HFFc6 (cell line): ENCODE measurements around the gene ADGRD2. TPM values are rescaled to one million over a fixed set of nuclear protein-coding genes. Genes with fewer than 3 reads are reported as not detected.

ENCODE experiments used
- DNase-seq: peaks from one replicate; pipeline ENCODE4 v3.0.0-alpha.2; 2018
- H3K27ac Mint-ChIP-seq: 2 replicates; pipeline ENCODE4 v1.8.0; 2020; ENCODE audit warnings: mild to moderate bottlenecking, mixed read lengths
- H3K27me3 Mint-ChIP-seq: 2 replicates; pipeline ENCODE4 v1.8.0; 2021; ENCODE audit warnings: mild to moderate bottlenecking, moderate library complexity, mixed read lengths; ENCODE audit not compliant: insufficient read depth
- H3K36me3 Mint-ChIP-seq: 2 replicates; pipeline ENCODE4 v1.8.0; 2021; ENCODE audit warnings: low read depth, mixed read lengths
- H3K4me1 Mint-ChIP-seq: 2 replicates; pipeline ENCODE4 v1.8.0; 2020; ENCODE audit warnings: low read depth, mixed read lengths
- H3K4me3 Mint-ChIP-seq: 2 replicates; pipeline ENCODE4 v1.8.0; 2020; ENCODE audit warnings: mild to moderate bottlenecking, moderate library complexity, mixed read lengths
- H3K9me3 Mint-ChIP-seq: 2 replicates; pipeline ENCODE4 v1.8.0; 2020; ENCODE audit warnings: mild to moderate bottlenecking, mixed read lengths
- CTCF ChIP-seq: fragments of 200-600 bp; sonication (generic); IDR thresholded peaks from 2 replicates; pipeline ENCODE4 v1.5.0; 2021; ENCODE audit warnings: antibody characterized with exemption, mild to moderate bottlenecking
- total RNA-seq, 6 experiments: library from RNA; stranded (reverse); fragmentation: NEBNext Ultra II Directional; extraction: Animal tissue kit (Norgen Biotek cat#: 25700); gene quantifications; 2 replicates in 1 of 6; 3 replicates in 5 of 6; pipeline ENCODE4 v1.2.3, GENCODE V29; 2021

Gene ADGRD2
- total RNA-seq, 6 experiments from 2014 or later, result not detected

GRCh38 chr9:124506931-124507879 is 57.0 kb downstream of the ADGRD2 start, which contains the start of gene NR5A1:
Gene NR5A1 (minus strand): TSS chr9:124507399. CDS start chr9:124503395, 4,004 bp downstream.
- TF ChIP-seq CTCF, result no peak
- peaks cover 31% of the 10 kb centered on the region for H3K27me3 Mint-ChIP-seq
- no peak for DNase-seq
- no peak within 1 kb of the TSS for H3K4me3 Mint-ChIP-seq
- no peak within 1 kb of the TSS for H3K27ac Mint-ChIP-seq
- H3K9me3 Mint-ChIP-seq, result no peaks in the 10 kb centered on the region
- peaks cover 7% of the 10 kb centered on the region for H3K4me1 Mint-ChIP-seq
- H3K36me3 Mint-ChIP-seq, result peaks cover 5% of the 10 kb centered on the region

GRCh38 chr9:124507880-124508423 is 57.7 kb downstream of the ADGRD2 start:
- Mint-ChIP-seq H3K36me3 (peaks cover 5% of the 10 kb centered on the region), H3K9me3 (no peaks in the 10 kb centered on the region), H3K4me3 (no peak overlapping the region), H3K27ac (no peak overlapping the region), H3K4me1 (peaks cover 7% of the 10 kb centered on the region), H3K27me3 (peaks cover 25% of the 10 kb centered on the region)
- no peak for TF ChIP-seq CTCF
- no peak for DNase-seq

- TF ChIP-seq CTCF, result no peak
- Mint-ChIP-seq H3K27ac (no peak overlapping the region), H3K36me3 (no peaks in the 10 kb centered on the region), H3K9me3 (no peaks in the 10 kb centered on the region), H3K27me3 (peaks cover 14% of the 10 kb centered on the region), H3K4me1 (no peaks in the 10 kb centered on the region), H3K4me3 (no peak overlapping the region)
- DNase-seq, result peak; percentile 9
These were observed 60.6 kb downstream of the ADGRD2 start for GRCh38 chr9:124510650-124511425.

GRCh38 chr9:124511426-124511840 is 61.2 kb downstream of the ADGRD2 start:
- Mint-ChIP-seq H3K4me3 (no peak overlapping the region), H3K4me1 (no peaks in the 10 kb centered on the region), H3K27ac (no peak overlapping the region), H3K36me3 (no peaks in the 10 kb centered on the region), H3K27me3 (peaks cover 12% of the 10 kb centered on the region), H3K9me3 (no peaks in the 10 kb centered on the region)
- peak; percentile 16; the same call in 1 of the 2 replicates for TF ChIP-seq CTCF
- peak; percentile 10 for DNase-seq
